CD1c-positive myeloid dendritic cell (primary cell): ENCODE results near the gene GPD1.
A peak's percentile ranks its signal among the peaks of the same experiment; 100 is the strongest.

ENCODE experiments used
- DNase-seq: peaks from one replicate; pipeline ENCODE4 v3.0.0-alpha.2; 2016; ENCODE audit errors: extremely low spot score

Gene GPD1

GRCh38 chr12:50101663-50102062 lies 2.1 kb upstream of the GPD1 start:
- no peak for DNase-seq

DNA sequence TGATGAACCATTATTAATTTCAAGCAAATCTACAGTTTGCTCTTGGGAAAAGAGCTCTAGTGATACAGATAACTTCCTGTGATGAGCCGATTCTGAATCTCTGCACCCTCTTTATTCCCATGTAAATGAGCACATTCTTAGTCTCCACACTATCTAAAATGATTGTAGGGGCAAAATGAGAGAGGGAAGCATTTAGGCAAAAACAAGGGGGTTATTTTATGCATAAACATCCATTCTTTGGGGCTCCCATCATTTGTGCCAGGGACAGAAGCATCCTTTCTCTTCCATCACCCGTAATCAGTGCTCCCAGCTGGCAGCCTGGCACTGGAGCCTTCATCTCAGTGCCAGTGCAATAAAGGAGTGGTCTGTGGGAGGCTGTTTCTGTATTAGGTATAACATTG lies 1.7 kb upstream of the GPD1 start:
- DNase-seq: no peak

DNA sequence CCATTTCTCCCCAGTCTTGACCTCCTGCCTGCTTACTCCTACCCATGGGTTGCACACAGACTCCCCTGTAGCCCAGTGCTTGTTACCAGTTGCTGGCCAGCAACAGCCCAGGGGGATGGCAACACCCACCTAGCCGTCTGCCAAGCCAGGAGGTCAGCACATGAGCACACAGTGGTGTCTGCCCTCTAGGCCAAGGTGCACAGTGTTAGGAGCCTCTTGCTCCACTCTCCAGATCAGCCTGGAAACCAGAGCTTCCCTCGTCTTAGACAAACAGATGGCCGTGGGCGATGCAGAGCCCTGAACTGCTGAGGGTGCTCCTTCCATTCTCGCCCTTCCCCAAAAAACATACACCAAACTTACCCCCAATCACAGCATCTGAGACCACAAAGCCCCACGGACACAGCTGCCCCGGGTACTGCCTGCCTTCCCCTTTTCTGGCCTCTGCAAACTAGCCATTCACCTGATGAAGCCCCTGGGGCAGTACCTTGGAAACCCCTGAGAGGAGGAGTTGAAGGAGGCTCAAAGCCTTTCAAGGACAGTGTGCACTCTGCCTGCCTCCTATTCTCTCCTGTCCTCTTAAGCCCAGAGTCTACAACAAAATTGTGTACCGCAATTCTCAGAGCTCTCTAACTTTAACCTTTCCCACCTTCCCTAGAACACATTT lies 1.0 kb upstream of the GPD1 start:
- peak; percentile 35 for DNase-seq

GRCh38 chr12:50103351-50103750 lies 457 bp upstream of the GPD1 start:
- DNase-seq: no peak

GRCh38 chr12:50104417-50105366 lies 884 bp downstream of the GPD1 start:
- DNase-seq: no peak

DNA sequence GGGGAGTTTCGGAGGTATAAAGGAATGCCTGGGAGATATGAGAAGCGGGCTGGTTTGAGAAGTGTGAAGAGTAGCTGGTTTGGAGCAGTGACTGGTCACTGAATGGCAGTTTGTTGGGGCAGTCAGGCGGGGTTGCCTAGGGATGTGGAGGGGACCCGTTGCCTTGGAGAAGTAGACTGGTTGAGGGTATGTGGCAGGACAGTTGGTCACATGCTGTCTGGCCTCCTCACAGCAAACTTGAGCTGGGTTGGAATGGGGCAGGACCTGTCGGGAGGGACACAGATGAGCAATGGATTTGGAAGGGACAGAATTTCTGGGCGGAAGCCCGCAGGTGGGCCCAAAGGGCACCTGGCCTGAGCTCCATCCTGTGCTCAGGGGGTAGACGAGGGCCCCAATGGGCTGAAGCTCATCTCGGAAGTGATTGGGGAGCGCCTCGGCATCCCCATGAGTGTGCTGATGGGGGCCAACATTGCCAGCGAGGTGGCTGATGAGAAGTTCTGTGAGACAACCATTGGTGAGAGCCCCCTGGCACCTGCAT lies 2.2 kb downstream of the GPD1 start:
- DNase-seq: no peak

GRCh38 chr12:50106907-50107306 lies 3.1 kb downstream of the GPD1 start:
- no peak for DNase-seq

GRCh38 chr12:50107416-50108268 lies 3.8 kb downstream of the GPD1 start:
- DNase-seq: no peak

DNA sequence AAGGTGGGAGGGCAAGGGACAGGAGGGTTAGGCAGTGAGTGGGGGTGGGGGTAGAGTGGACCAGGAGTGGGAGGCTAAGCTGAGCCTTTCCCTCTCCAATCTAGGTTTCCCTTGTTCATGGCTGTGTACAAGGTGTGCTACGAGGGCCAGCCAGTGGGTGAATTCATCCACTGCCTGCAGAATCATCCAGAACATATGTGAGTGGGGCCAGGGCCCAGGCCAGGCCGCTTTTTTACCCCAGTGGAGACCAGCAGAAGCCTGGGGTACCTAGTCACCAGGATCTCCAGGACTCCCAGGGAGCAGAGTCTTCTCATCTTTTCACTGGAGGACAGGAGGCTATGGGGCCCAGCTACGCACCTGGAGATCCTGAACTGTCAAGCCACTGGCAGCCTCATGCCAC lies 5.5 kb downstream of the GPD1 start:
- DNase-seq: no peak

- peak; percentile 77 for DNase-seq
Measured at GRCh38 chr12:50110127-50110761, 6.4 kb downstream of the GPD1 start.

DNA sequence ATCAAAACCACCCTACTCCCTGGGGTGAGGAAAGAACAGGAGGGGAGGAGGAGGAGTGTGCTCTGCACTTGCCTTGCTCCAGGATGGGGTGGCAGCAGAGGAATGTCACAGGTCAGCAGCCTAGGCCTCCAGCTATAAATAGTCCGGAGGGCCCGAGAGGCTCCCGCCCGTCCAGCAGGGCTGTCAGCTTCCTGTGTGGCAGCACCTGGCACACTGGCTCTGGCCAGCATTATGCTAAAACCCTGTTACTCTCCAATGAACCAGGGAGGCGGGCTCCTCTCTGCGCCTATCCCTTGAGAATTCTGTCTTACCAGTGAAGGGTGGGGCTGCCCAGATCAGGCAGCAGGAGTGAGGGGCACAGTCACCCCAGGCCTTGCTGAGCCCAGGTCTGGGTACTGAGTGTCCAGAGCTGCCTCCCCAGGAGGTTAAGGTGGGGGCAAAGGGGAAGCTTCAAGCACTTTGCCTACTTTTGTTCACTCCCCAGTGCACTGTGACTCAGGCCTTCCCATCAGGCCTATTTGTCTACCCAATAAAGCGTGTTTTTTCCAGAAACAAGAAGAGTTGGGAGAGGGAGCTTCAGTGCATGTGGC lies 7.0 kb downstream of the GPD1 start:
- peak; percentile 52 for DNase-seq

- no peak for DNase-seq
Measured at GRCh38 chr12:50111395-50111692, 7.5 kb downstream of the GPD1 start.

- peak; percentile 100 for DNase-seq
Measured at GRCh38 chr12:50111693-50112455, 8.1 kb downstream of the GPD1 start, which contains the start of gene COX14. COX14 (plus strand) TSS chr12:50112236; CDS start chr12:50120044, 7,808 bp downstream.

DNA sequence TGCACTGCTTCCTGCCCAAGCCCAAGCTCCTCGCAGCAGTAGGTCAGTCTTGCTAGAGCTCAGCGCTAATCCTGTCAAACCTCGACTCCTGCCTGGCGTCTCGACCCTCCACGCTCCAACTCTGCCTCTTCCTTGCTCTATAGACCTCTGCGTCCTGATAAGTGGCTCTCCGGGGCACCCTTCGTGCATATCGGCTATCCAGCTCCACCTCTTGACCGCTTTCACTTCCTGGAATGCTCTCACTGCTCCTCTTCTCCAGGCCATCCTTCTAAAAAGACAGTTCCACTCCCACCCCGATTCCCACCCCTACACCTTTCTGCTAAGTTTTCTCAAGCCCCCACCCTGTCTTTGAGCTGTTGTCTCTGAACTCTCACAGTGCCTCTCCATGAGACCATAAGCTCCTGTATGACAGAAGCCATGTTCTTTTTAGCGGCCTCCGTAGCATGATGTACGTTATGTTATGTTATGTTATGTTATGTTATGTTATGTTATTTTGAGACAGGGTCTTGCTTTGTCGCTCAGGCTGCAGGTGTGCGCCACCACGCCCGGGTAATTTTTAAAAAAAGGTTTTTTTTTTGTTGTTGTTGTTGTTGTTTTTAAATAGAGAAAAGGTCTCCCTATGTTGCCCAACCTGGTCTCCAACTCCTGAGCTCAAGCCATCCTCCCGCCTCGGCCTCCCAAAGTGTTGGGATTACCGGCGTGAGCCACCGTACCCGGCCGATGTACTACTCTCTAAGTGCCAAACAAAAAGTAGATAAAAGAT lies 8.8 kb downstream of the GPD1 start:
- DNase-seq: peak; percentile 60

DNA sequence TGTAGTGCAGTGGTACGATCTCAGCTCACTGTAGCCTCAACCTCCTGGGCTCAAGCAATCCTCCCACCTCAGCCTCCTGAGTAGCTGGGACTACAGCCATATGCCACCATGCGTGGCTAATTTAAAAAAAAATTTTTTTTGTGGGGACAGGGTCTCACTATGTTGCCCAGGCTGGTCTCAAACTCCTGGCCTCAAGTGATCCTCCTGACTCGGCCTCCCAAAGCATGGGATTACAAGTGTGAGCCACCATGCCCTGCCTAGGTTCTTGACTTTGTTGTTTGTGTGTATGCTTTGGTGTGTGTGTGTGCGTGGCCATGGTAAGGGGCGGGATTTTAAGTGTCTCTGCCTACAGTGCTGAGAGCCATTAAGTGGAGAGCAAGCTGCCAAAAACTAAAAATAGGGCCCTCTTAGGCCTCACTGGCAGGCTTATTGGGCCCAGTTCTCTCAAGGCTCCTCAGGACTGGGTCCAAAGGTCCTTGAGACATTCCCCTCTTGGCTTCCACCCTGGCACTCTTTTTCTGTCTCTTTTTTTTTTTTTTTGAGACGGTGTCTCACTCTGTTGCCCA lies 13.3 kb downstream of the GPD1 start:
- no peak for DNase-seq

DNA sequence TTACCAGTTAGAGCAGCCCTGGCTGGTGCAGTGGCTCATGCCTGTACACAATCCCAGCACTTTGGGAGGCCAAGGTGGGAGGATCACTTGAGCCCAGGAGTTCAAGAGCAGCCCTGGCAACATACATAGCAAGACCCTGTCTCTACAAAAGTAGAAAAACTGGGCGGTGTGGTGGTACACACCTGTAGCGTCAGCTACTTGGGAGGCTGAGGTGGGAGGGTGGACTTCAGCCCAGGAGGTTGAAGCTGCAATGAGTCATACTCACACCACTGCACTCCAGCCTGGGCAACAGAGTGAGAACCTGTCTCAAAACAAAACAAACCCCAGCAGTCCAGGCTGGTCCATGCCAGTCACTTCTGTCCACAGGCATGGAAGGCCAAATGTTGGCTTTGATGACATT lies 15.6 kb downstream of the GPD1 start:
- no peak for DNase-seq

DNA sequence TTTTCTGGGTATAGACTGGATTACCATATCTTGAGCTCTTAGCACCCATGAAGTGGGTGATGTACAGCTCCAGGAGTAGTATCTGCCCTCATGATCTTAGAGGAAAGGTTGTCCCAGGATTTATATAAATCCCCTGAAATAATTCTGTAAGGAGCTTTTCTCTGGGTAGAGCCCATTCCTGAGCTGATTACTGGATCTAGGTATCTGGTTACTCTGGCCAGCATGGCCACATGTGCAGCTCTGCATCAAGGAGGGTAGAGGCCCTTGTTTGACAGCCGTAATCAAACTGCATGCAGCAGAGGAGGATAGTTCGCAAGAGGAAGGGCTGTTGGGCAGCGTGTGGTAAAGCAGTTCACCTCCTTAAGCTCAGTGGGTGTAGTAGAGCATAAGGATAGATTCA lies 16.7 kb downstream of the GPD1 start:
- no peak for DNase-seq

DNA sequence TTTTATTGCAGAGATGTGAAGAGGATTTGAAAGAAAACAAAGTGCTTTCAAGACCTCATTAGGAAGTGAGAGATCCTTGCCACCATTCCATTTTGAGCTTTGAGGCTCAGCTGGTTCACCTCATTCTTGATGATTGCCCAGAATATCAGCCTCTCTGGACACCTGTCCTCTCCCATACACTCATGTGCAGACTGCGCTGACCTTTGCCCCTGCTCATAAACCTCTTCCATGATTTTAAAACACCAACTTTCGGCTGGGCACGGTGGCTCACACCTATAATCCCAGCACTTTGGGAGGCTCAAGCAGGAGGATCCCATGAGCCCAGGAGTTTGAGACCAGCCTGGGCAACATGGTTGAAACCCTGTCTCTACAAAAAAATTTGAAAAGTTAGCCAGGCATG lies 17.1 kb downstream of the GPD1 start:
- no peak for DNase-seq

DNA sequence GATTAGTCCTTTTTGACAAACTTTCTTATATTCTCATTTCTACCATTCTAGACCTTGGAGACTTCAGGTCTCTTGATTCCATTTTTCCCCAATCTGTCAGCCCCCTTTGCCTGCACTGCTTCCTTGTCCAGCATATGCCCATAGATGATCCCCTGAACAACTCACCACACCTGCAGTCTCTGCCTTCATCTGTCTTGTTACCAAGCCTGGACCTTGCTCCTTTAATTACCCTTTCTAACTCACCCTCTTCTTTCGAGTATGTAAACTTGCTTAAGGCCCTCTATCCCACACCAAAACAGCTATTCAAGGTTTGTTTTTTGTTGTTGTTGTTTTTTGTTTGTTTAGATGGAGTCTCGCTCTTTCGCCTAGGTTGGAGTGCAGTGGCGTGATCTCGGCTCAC lies 17.8 kb downstream of the GPD1 start:
- DNase-seq: no peak
